PFSK-1 (cell line): ENCODE results near the gene PIAS4.

Experiments
- REST ChIP-seq, 2 experiments: IDR thresholded peaks; 2 replicates each; pipeline versions ENCODE4 v1.6.1 to v1.8.0; 2011 to 2012; ENCODE audit warnings: low read depth in 2 of 2, low read length in 2 of 2, control low read depth in 1 of 2, inconsistent platforms in 1 of 2, mild to moderate bottlenecking in 1 of 2, moderate library complexity in 1 of 2; ENCODE audit not compliant: insufficient read depth in 1 of 2
- TAF1 ChIP-seq: IDR thresholded peaks from 2 replicates; pipeline ENCODE4 v1.6.1; 2012; ENCODE audit warnings: low read length, control low read depth, borderline replicate concordance; ENCODE audit not compliant: insufficient read depth

GRCh38 chr19:4009990-4010807 is 2.7 kb downstream of the PIAS4 start:
- TF ChIP-seq REST (IDR thresholded peaks at IDR 0.05; ENCODE audit: insufficient read depth in 1 of 2, low read depth in 2 of 2, low read length in 2 of 2) = no peak
- no peak for TF ChIP-seq TAF1
